ENCODE measurements around the gene ABLIM2.

DNA sequence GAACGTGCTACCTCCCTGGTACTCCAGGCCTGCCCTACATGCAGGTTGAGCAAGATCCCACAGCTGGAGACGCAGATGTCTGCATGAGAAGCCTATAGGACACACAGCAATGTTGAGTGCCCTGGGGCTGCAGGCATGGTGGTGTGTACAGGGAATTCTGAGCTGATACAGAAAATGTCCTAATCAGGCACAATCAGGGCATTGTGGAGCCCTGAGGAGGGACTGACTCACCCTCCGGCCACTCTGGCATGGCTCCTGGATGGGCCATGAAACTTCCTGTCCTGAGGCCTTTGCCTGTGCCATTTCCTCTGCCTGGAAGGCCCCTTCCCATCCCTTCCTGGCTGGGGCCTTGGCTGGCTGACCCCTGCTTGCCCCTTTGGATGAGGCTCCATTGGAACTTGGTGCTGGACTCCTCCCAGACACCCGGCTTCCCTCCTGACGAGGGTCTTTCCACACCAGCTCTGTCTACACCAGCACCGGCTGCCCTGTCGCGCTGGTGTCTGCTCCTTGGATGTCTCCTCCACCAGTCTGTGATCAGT is 202.3 kb downstream of the ABLIM2 start:
- TF ChIP-seq, protein P1, sequence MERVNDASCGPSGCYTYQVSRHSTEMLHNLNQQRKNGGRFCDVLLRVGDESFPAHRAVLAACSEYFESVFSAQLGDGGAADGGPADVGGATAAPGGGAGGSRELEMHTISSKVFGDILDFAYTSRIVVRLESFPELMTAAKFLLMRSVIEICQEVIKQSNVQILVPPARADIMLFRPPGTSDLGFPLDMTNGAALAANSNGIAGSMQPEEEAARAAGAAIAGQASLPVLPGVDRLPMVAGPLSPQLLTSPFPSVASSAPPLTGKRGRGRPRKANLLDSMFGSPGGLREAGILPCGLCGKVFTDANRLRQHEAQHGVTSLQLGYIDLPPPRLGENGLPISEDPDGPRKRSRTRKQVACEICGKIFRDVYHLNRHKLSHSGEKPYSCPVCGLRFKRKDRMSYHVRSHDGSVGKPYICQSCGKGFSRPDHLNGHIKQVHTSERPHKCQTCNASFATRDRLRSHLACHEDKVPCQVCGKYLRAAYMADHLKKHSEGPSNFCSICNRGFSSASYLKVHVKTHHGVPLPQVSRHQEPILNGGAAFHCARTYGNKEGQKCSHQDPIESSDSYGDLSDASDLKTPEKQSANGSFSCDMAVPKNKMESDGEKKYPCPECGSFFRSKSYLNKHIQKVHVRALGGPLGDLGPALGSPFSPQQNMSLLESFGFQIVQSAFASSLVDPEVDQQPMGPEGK (CRISPR knock-in tag; IDR thresholded peaks at IDR 0.05; ENCODE audit: borderline replicate concordance) = no peak
- TF ChIP-seq ZNF70 (CRISPR knock-in tag; IDR thresholded peaks at IDR 0.05) (no peak), ZC3H10 (CRISPR knock-in tag; IDR thresholded peaks at IDR 0.05) (no peak), ZFP30 (CRISPR knock-in tag; IDR thresholded peaks at IDR 0.05) (no peak), RARB (CRISPR knock-in tag; IDR thresholded peaks at IDR 0.05) (no peak), TOX (CRISPR knock-in tag; IDR thresholded peaks at IDR 0.05; ENCODE audit: borderline replicate concordance) (no peak), ZFP3 (CRISPR knock-in tag; IDR thresholded peaks at IDR 0.05) (peak; percentile 67), ZNF8 (CRISPR knock-in tag; IDR thresholded peaks at IDR 0.05) (no peak)

Measured in SK-N-SH treated with all-trans-retinoic acid at 6 μM for 48 hours (cell line).